H54 (cell line): Measurements from ENCODE around the gene TMCC2.

ENCODE experiments used
- DNase-seq: peaks from one replicate; pipeline ENCODE4 v3.0.0; 2011; ENCODE audit warnings: low spot score, mixed read lengths; ENCODE audit not compliant: insufficient read length
- FAIRE-seq: peaks from 3 replicates; lab custom pipeline; 2011; peaks lifted over from hg19 to GRCh38; lab: Jason Lieb, UNC
- POLR2A ChIP-seq: IDR thresholded peaks from 2 replicates; pipeline ENCODE4 v1.6.1; 2011; ENCODE audit warnings: low read depth, mild to moderate bottlenecking, low read length

TMCC2 gene

GRCh38 chr1:205199090-205199930 is 28.4 kb upstream of the TMCC2 start:
- no peak for TF ChIP-seq POLR2A
- FAIRE-seq = no peak
- no peak for DNase-seq

GRCh38 chr1:205199931-205200299 is 27.8 kb upstream of the TMCC2 start:
- no peak for FAIRE-seq
- DNase-seq = no peak
- no peak for TF ChIP-seq POLR2A

DNA sequence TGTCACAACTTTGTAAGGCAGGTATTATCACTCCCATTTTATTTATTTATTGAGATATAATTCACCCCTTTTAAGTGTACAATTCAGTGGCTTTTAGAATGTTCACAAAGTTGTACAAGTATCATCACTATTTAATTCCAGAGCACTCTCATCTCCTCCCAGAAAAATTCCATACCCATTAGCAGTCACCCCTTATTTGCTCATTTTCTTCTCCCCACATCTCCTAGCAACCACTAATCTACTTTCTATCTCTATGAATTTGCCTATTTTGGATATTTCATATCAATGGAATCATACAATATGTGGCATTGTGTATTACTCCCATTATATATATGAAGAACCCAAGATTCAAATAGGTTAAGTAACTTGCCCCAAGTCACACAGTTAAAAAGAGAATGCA is 23.2 kb upstream of the TMCC2 start:
- FAIRE-seq = no peak
- no peak for TF ChIP-seq POLR2A
- DNase-seq = no peak

GRCh38 chr1:205205055-205205454 is 22.7 kb upstream of the TMCC2 start:
- no peak for FAIRE-seq
- DNase-seq = no peak
- TF ChIP-seq POLR2A = no peak

GRCh38 chr1:205208811-205209210 is 18.9 kb upstream of the TMCC2 start:
- DNase-seq = no peak
- no peak for TF ChIP-seq POLR2A
- FAIRE-seq = no peak

DNA sequence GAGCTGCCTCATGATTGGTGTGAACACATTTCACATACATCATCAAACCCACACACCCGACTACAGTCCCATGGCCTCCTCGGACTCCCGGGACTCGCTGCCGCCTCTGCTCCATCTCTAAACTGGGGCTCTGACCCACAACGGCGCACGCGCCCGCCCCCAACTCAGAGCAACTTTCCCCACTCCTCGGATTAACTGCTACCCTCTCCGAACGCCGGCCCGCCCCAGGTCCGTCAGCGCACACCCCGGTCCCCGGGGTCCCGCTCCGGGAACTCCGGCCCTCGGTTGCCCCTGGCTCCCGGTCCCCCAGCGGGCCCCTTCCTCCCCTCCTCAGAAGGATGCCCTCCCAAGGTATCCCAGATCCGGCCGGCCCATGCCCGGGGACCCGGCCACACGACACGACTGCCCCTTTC is 17.0 kb upstream of the TMCC2 start:
- no peak for FAIRE-seq
- TF ChIP-seq POLR2A = no peak
- DNase-seq = no peak

DNA sequence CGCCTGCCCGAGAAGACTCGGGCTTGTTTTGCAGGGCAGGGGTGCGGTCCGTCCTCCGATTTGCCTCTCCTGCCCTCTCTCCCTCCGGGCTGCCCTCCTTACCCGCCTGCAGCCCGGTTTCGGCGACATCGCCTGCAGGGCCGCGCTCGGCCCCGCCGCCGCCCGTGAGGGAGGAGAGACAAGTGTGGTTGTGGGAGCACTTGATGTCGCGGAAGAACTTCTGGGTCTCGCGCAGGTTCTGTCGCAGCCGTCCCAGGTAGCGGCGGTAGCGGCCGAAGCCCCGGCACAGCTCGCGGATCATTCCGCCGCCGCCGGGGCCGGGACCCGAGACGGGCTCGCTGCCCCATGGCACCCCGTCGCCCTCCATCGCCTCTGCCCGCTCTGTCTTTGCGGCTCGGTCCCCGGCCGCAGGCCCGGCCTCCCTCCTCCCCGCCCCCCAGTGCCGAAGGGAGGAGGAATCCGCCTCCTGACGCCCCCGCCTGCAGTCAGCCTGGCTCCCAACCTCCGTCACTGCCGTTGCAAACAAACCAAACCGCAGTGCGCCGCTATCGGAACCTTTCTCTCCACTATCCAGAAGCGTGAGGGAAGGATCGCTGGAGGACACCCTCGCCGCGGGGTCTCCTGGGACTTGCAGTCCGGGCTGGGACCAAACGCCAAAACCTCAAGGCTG is 16.4 kb upstream of the TMCC2 start, which contains the start of gene DSTYK:
DSTYK (minus strand) TSS at position 534 of the 670 bp plus-strand sequence; CDS start at position 367, 167 bp downstream.
- FAIRE-seq = peak; percentile 57
- DNase-seq = peak; percentile 84
- TF ChIP-seq POLR2A = peak; percentile 90

- no peak for DNase-seq
- TF ChIP-seq POLR2A = no peak
- no peak for FAIRE-seq
Observed at GRCh38 chr1:205211839-205212536, 15.8 kb upstream of the TMCC2 start.

DNA sequence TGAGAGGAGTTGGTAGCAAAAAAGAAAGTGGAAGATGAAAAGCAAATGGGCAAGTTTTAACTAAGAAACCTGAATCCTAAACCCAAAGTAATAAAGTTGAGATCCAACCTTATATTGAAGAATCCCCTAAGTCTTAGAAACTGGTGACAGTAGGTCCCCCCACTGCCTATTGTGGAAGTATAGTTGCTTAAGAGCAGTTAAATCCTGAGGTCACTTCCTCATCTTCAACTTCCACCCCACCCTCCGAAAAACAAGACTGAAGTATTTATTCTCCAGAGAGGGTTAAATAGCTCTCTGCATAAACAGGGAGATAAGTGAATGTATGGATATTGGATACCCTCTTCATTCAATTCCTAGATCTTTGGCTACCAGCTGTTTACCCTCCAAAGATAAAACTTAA is 13.0 kb upstream of the TMCC2 start:
- DNase-seq = no peak
- FAIRE-seq = no peak

GRCh38 chr1:205216588-205216987 is 11.2 kb upstream of the TMCC2 start:
- no peak for TF ChIP-seq POLR2A
- FAIRE-seq (no peak), DNase-seq (no peak)

More for the DNA sequence above, 13.0 kb upstream of the TMCC2 start:
- TF ChIP-seq POLR2A = no peak

DNA sequence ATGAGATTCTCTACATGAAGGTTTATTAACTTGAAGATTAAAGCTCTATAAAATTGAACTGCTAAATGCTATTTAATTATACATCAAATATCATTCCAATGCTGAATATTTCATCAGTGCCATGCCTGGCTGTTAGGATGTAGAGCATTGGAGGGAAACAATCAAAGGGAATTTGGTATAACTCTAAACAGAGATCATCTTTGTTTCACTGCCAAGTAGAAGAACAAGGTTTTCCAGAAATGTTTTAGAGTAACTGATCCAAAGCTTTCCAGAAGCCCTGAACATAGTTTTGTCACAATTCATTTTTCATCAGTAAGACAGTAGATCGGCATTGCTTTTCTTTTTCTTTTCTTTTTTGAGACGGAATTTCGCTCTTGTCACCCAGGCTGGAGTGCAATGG is 10.3 kb upstream of the TMCC2 start:
- DNase-seq (no peak), FAIRE-seq (no peak)
- no peak for TF ChIP-seq POLR2A

DNA sequence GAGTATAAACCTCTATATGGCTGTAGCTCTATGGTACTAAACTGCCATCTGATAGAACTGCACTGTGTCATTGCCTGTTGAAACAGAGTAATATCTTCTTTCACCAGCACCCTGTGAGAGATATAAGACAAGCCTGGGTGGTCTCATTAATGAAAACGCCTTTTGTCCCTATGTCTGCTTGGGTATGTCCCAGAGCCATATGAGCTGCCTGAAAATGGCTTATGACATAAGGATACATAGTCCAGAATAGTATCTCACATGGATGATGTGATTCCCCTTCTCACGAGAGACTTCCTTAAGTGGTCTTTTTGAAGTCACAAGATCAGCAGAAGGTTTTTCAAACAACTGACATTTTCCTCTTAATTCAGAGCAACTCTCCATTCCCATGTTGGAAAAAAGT is 7.3 kb upstream of the TMCC2 start:
- TF ChIP-seq POLR2A = no peak
- FAIRE-seq (no peak), DNase-seq (no peak)

DNA sequence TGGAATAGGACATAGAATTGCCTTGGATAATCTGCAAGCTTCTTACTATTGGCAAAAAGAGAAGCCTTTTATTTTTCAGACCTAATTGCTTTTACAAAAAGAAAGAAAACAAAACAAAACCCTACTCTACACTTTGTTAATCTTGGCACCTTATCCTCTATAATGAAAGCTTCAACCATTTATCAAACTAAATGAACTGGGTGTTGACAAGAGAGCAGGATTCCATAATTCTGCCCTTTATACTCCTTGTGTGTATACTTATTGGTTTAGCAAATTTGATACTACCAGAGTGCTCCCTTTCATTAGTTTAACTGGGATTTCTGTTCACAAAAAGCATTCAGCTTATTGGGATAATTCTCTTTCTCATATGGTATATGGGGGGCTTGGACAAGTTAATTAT is 3.0 kb upstream of the TMCC2 start:
- TF ChIP-seq POLR2A = no peak
- no peak for DNase-seq
- FAIRE-seq = no peak
